CD8-positive, alpha-beta memory T cell (primary cell): ENCODE measurements around the gene LPP. TPM values are rescaled to one million over a fixed set of nuclear protein-coding genes. Genes with fewer than 3 reads are reported as not detected.
A peak's percentile ranks its signal among the peaks of the same experiment; 100 is the strongest.

Source experiments
- CTCF ChIA-PET: fragments of 350-600 bp; sonication (Branson Sonifier 250); formaldehyde crosslinking; loops from one replicate; lab custom pipeline; 2021; ENCODE audit warnings: antibody characterized with exemption; lab: Charles Lee
- POLR2A ChIA-PET: fragments of 350-600 bp; sonication (Branson Sonifier 250); formaldehyde crosslinking; loops from one replicate; lab custom pipeline; 2021; ENCODE audit warnings: antibody characterized with exemption; lab: Charles Lee
- DNase-seq, 5 donors: peaks; one replicate each; pipeline versions ENCODE4 v3.0.0 to v3.0.0-alpha.2; 2020 to 2022; ENCODE audit warnings: mixed read lengths in 1 of 5
- H3K27ac ChIP-seq: one replicate; pipeline ENCODE4 v1.7.0; 2013; ENCODE audit warnings: low read depth, mild to moderate bottlenecking, low read length, moderate library complexity
- H3K27me3 ChIP-seq: 2 replicates; pipeline ENCODE4 v1.7.0; 2013; ENCODE audit warnings: low read length, mild to moderate bottlenecking; ENCODE audit not compliant: insufficient read depth, poor library complexity, severe bottlenecking
- H3K36me3 ChIP-seq: 2 replicates; pipeline ENCODE4 v1.7.0; 2013; ENCODE audit warnings: mild to moderate bottlenecking, low read length, moderate library complexity; ENCODE audit not compliant: insufficient read depth
- H3K4me1 ChIP-seq: 2 replicates; pipeline ENCODE4 v1.7.0; 2013; ENCODE audit warnings: mild to moderate bottlenecking, low read length, moderate library complexity; ENCODE audit not compliant: insufficient read depth
- H3K4me3 ChIP-seq: 2 replicates; pipeline ENCODE4 v1.7.0; 2013; ENCODE audit warnings: mild to moderate bottlenecking, low read length
- H3K9me3 ChIP-seq: 2 replicates; pipeline ENCODE4 v1.7.0; 2013; ENCODE audit warnings: mild to moderate bottlenecking, low read length
- H3K27ac Mint-ChIP-seq, 8 donors: one replicate each; pipeline ENCODE4 v1.8.0; 2020 to 2021; ENCODE audit warnings: mixed read lengths in 8 of 8, mild to moderate bottlenecking in 6 of 8, inconsistent platforms in 3 of 8, moderate library complexity in 3 of 8
- H3K27me3 Mint-ChIP-seq, 2 donors: one replicate each; pipeline ENCODE4 v1.8.0; 2020 to 2021; ENCODE audit warnings: mixed read lengths in 2 of 2, mild to moderate bottlenecking in 1 of 2, moderate library complexity in 1 of 2
- H3K36me3 Mint-ChIP-seq, 3 donors: one replicate each; pipeline ENCODE4 v1.8.0; 2020 to 2021; ENCODE audit warnings: mixed read lengths in 3 of 3, inconsistent platforms in 1 of 3, mild to moderate bottlenecking in 1 of 3
- H3K4me1 Mint-ChIP-seq, 3 donors: one replicate each; pipeline ENCODE4 v1.8.0; 2020 to 2021; ENCODE audit warnings: mixed read lengths in 3 of 3, inconsistent platforms in 1 of 3, mild to moderate bottlenecking in 1 of 3
- H3K4me3 Mint-ChIP-seq, 7 donors: one replicate each; pipeline ENCODE4 v1.8.0; 2020 to 2021; ENCODE audit warnings: mixed read lengths in 7 of 7, mild to moderate bottlenecking in 6 of 7, moderate library complexity in 4 of 7, inconsistent platforms in 2 of 7
- H3K9me3 Mint-ChIP-seq, 5 donors: one replicate each; pipeline ENCODE4 v1.8.0; 2020 to 2022; ENCODE audit warnings: mixed read lengths in 5 of 5, mild to moderate bottlenecking in 3 of 5, moderate library complexity in 2 of 5, inconsistent platforms in 1 of 5
- polyA plus RNA-seq: library from polyadenylated mRNA; unstranded; fragments of 300-500 nt; fragmentation: Illumina TruSeq; gene quantifications from one replicate; pipeline ENCODE4 v1.2.3, GENCODE V29; 2021
- total RNA-seq, 2 experiments: library from RNA; stranded (reverse); gene quantifications; one replicate each; pipeline ENCODE4 v1.2.3, GENCODE V29; 2021

Gene LPP
- total and polyA plus RNA-seq, 3 experiments from 2014 or later: 13.4 to 23.5 (median 18.0) TPM

GRCh38 chr3:188219147-188219546 is 65.2 kb downstream of the LPP start:
- H3K27ac ChIP-seq: no peak overlapping the region
- no peaks in the 10 kb centered on the region for H3K4me1 ChIP-seq
- no peaks in the 10 kb centered on the region for H3K36me3 ChIP-seq
- peaks cover 17 to 26% (median 25%) of the 10 kb centered on the region in 3 donors for H3K4me1 Mint-ChIP-seq
- H3K36me3 Mint-ChIP-seq: peaks cover 9 to 16% (median 10%) of the 10 kb centered on the region in 3 donors
- H3K27me3 Mint-ChIP-seq: no peaks in the 10 kb centered on the region
- H3K9me3 Mint-ChIP-seq: no peaks in the 10 kb centered on the region
- no peak overlapping the region for H3K4me3 ChIP-seq
- H3K4me3 Mint-ChIP-seq: no peak overlapping the region
- ChIA-PET CTCF (no interaction called here), POLR2A (no interaction called here)
- peak overlapping the region in 1 of 8 donors; percentile 2 for H3K27ac Mint-ChIP-seq
- DNase-seq: no peak
- no peaks in the 10 kb centered on the region for H3K9me3 ChIP-seq
- no peaks in the 10 kb centered on the region for H3K27me3 ChIP-seq

GRCh38 chr3:188220097-188220788 is 66.3 kb downstream of the LPP start:
- ChIA-PET POLR2A (no interaction called here), CTCF (no interaction called here)
- H3K9me3 Mint-ChIP-seq: no peaks in the 10 kb centered on the region
- Histone ChIP-seq H3K4me3 (no peak overlapping the region), H3K36me3 (no peaks in the 10 kb centered on the region), H3K27ac (no peak overlapping the region), H3K4me1 (no peaks in the 10 kb centered on the region), H3K27me3 (no peaks in the 10 kb centered on the region), H3K9me3 (no peaks in the 10 kb centered on the region)
- peaks cover 18 to 35% (median 25%) of the 10 kb centered on the region in 3 donors for H3K4me1 Mint-ChIP-seq
- no peak overlapping the region for H3K4me3 Mint-ChIP-seq
- no peaks in the 10 kb centered on the region for H3K27me3 Mint-ChIP-seq
- H3K36me3 Mint-ChIP-seq: peaks cover 8 to 21% (median 16%) of the 10 kb centered on the region in 3 donors
- no peak for DNase-seq
- H3K27ac Mint-ChIP-seq: no peak overlapping the region

- H3K27me3 Mint-ChIP-seq: no peaks in the 10 kb centered on the region
- ChIA-PET POLR2A (no interaction called here), CTCF (no interaction called here)
- H3K36me3 ChIP-seq: no peaks in the 10 kb centered on the region
- DNase-seq: no peak
- no peak overlapping the region for H3K27ac ChIP-seq
- H3K9me3 Mint-ChIP-seq: no peaks in the 10 kb centered on the region
- no peaks in the 10 kb centered on the region for H3K27me3 ChIP-seq
- no peak overlapping the region for H3K4me3 Mint-ChIP-seq
- no peaks in the 10 kb centered on the region for H3K9me3 ChIP-seq
- peaks cover 8 to 24% (median 20%) of the 10 kb centered on the region in 3 donors for H3K36me3 Mint-ChIP-seq
- peak overlapping the region in 2 of 8 donors; percentile 1 to 45 for H3K27ac Mint-ChIP-seq
- H3K4me3 ChIP-seq: no peak overlapping the region
- peaks cover 14 to 30% (median 21%) of the 10 kb centered on the region in 3 donors for H3K4me1 Mint-ChIP-seq
- H3K4me1 ChIP-seq: no peaks in the 10 kb centered on the region
Observed at GRCh38 chr3:188220988-188221818, 67.2 kb downstream of the LPP start.

GRCh38 chr3:188223936-188224335 is 70.0 kb downstream of the LPP start:
- H3K4me1 ChIP-seq: no peaks in the 10 kb centered on the region
- H3K36me3 ChIP-seq: no peaks in the 10 kb centered on the region
- CTCF ChIA-PET: no interaction called here
- peaks cover 20 to 22% (median 22%) of the 10 kb centered on the region in 3 donors for H3K36me3 Mint-ChIP-seq
- H3K9me3 ChIP-seq: no peaks in the 10 kb centered on the region
- H3K4me3 Mint-ChIP-seq: no peak overlapping the region
- peaks cover 6 to 15% (median 9%) of the 10 kb centered on the region in 3 donors for H3K4me1 Mint-ChIP-seq
- H3K27me3 ChIP-seq: no peaks in the 10 kb centered on the region
- H3K4me3 ChIP-seq: no peak overlapping the region
- no peaks in the 10 kb centered on the region for H3K27me3 Mint-ChIP-seq
- POLR2A ChIA-PET: no interaction called here
- H3K27ac Mint-ChIP-seq: no peak overlapping the region
- H3K9me3 Mint-ChIP-seq: no peaks in the 10 kb centered on the region
- no peak overlapping the region for H3K27ac ChIP-seq
- DNase-seq: no peak

- Mint-ChIP-seq H3K9me3 (no peaks in the 10 kb centered on the region), H3K27me3 (no peaks in the 10 kb centered on the region), H3K4me1 (peaks cover 2 to 10% (median 7%) of the 10 kb centered on the region in 3 donors), H3K36me3 (peaks cover 15 to 38% (median 16%) of the 10 kb centered on the region in 3 donors), H3K4me3 (no peak overlapping the region), H3K27ac (peak overlapping the region in 1 of 8 donors; percentile 34)
- CTCF ChIA-PET: no interaction called here
- POLR2A ChIA-PET: no interaction called here
- Histone ChIP-seq H3K4me3 (no peak overlapping the region), H3K9me3 (no peaks in the 10 kb centered on the region), H3K27ac (no peak overlapping the region), H3K4me1 (no peaks in the 10 kb centered on the region), H3K36me3 (no peaks in the 10 kb centered on the region), H3K27me3 (no peaks in the 10 kb centered on the region)
- DNase-seq: no peak
Observed at GRCh38 chr3:188227442-188227841, 73.5 kb downstream of the LPP start.

- peaks cover 4 to 15% (median 13%) of the 10 kb centered on the region in 3 donors for H3K4me1 Mint-ChIP-seq
- Histone ChIP-seq H3K27me3 (no peaks in the 10 kb centered on the region), H3K9me3 (no peaks in the 10 kb centered on the region), H3K27ac (no peak overlapping the region), H3K36me3 (no peaks in the 10 kb centered on the region), H3K4me3 (no peak overlapping the region), H3K4me1 (no peaks in the 10 kb centered on the region)
- POLR2A ChIA-PET: no interaction called here
- DNase-seq: no peak
- H3K36me3 Mint-ChIP-seq: peaks cover 14 to 39% (median 18%) of the 10 kb centered on the region in 3 donors
- H3K4me3 Mint-ChIP-seq: no peak overlapping the region
- no peaks in the 10 kb centered on the region for H3K27me3 Mint-ChIP-seq
- CTCF ChIA-PET: no interaction called here
- peak overlapping the region in 1 of 8 donors; percentile 29 for H3K27ac Mint-ChIP-seq
- no peaks in the 10 kb centered on the region for H3K9me3 Mint-ChIP-seq
Observed at GRCh38 chr3:188229177-188229576, 75.2 kb downstream of the LPP start.

GRCh38 chr3:188229726-188230125 is 75.8 kb downstream of the LPP start:
- Mint-ChIP-seq H3K4me1 (peaks cover 5 to 17% (median 16%) of the 10 kb centered on the region in 3 donors), H3K27ac (no peak overlapping the region), H3K9me3 (no peaks in the 10 kb centered on the region), H3K27me3 (no peaks in the 10 kb centered on the region), H3K4me3 (no peak overlapping the region), H3K36me3 (peaks cover 10 to 39% (median 13%) of the 10 kb centered on the region in 3 donors)
- POLR2A ChIA-PET: no interaction called here
- CTCF ChIA-PET: no interaction called here
- Histone ChIP-seq H3K36me3 (no peaks in the 10 kb centered on the region), H3K4me1 (no peaks in the 10 kb centered on the region), H3K9me3 (no peaks in the 10 kb centered on the region), H3K27me3 (no peaks in the 10 kb centered on the region), H3K4me3 (no peak overlapping the region), H3K27ac (no peak overlapping the region)
- no peak for DNase-seq

- ChIA-PET CTCF (no interaction called here), POLR2A (no interaction called here)
- Histone ChIP-seq H3K9me3 (no peaks in the 10 kb centered on the region), H3K27me3 (no peaks in the 10 kb centered on the region), H3K27ac (no peak overlapping the region), H3K4me1 (no peaks in the 10 kb centered on the region), H3K36me3 (no peaks in the 10 kb centered on the region), H3K4me3 (no peak overlapping the region)
- H3K4me1 Mint-ChIP-seq: peaks cover 6 to 20% (median 16%) of the 10 kb centered on the region in 3 donors
- peak overlapping the region in 1 of 8 donors; percentile 31 for H3K27ac Mint-ChIP-seq
- DNase-seq: no peak
- H3K36me3 Mint-ChIP-seq: peaks cover 4 to 33% (median 7%) of the 10 kb centered on the region in 3 donors
- no peak overlapping the region for H3K4me3 Mint-ChIP-seq
- H3K9me3 Mint-ChIP-seq: no peaks in the 10 kb centered on the region
- H3K27me3 Mint-ChIP-seq: no peaks in the 10 kb centered on the region
Observed at GRCh38 chr3:188230962-188231361, 77.0 kb downstream of the LPP start.
